ENCODE measurements around the gene TRIM42.

- TF ChIP-seq, protein P1, sequence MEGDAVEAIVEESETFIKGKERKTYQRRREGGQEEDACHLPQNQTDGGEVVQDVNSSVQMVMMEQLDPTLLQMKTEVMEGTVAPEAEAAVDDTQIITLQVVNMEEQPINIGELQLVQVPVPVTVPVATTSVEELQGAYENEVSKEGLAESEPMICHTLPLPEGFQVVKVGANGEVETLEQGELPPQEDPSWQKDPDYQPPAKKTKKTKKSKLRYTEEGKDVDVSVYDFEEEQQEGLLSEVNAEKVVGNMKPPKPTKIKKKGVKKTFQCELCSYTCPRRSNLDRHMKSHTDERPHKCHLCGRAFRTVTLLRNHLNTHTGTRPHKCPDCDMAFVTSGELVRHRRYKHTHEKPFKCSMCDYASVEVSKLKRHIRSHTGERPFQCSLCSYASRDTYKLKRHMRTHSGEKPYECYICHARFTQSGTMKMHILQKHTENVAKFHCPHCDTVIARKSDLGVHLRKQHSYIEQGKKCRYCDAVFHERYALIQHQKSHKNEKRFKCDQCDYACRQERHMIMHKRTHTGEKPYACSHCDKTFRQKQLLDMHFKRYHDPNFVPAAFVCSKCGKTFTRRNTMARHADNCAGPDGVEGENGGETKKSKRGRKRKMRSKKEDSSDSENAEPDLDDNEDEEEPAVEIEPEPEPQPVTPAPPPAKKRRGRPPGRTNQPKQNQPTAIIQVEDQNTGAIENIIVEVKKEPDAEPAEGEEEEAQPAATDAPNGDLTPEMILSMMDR (IDR thresholded peaks at IDR 0.05) = no peak
- TF ChIP-seq POLR2AphosphoS5 (IDR thresholded peaks at IDR 0.05; ENCODE audit: insufficient read depth in 1 of 2, low read depth in 1 of 2) (no peak), POLR2A (IDR thresholded peaks at IDR 0.05) (no peak)
Measured at GRCh38 chr3:140715035-140715434, 37.2 kb downstream of the TRIM42 start.
